NCI-H187 (cell line): ENCODE data around the gene SPAG9.
A peak's percentile ranks its signal among the peaks of the same experiment; 100 is the strongest.

Experiments
- DNase-seq, 2 experiments: peaks; one replicate each; lab custom pipeline; 2025; lab: John Stamatoyannopoulos, UW

The SPAG9 gene

GRCh38 chr17:50986989-50987660, 133.5 kb downstream of the SPAG9 start:
- DNase-seq = no peak

- DNase-seq = no peak
Measured at GRCh38 chr17:50981279-50981678, 139.4 kb downstream of the SPAG9 start.

- DNase-seq = no peak
Measured at GRCh38 chr17:50979524-50979927, 141.1 kb downstream of the SPAG9 start.

GRCh38 chr17:50977487-50978159, 143.0 kb downstream of the SPAG9 start:
- DNase-seq = no peak

GRCh38 chr17:50976951-50977472, 143.7 kb downstream of the SPAG9 start:
- DNase-seq = no peak

- no peak for DNase-seq
Measured at GRCh38 chr17:50973557-50974494, 146.8 kb downstream of the SPAG9 start.

GRCh38 chr17:50972577-50972976, 148.1 kb downstream of the SPAG9 start:
- DNase-seq = peak in 1 of 2 experiments; percentile 45

- DNase-seq = no peak
Measured at GRCh38 chr17:50967795-50968194, 152.9 kb downstream of the SPAG9 start.

GRCh38 chr17:50966163-50966666, 154.5 kb downstream of the SPAG9 start:
- no peak for DNase-seq

- DNase-seq = no peak
Measured at GRCh38 chr17:50963139-50963538, 157.5 kb downstream of the SPAG9 start.

GRCh38 chr17:50961282-50962220, 159.1 kb downstream of the SPAG9 start:
- no peak for DNase-seq

GRCh38 chr17:50959341-50959740, 161.3 kb downstream of the SPAG9 start:
- no peak for DNase-seq

- no peak for DNase-seq
Measured at GRCh38 chr17:50957600-50958575, 162.8 kb downstream of the SPAG9 start.

- DNase-seq = peak; percentile 27 to 52
Measured at GRCh38 chr17:50956750-50957523, 163.7 kb downstream of the SPAG9 start.

GRCh38 chr17:50956409-50956749, 164.3 kb downstream of the SPAG9 start:
- DNase-seq = no peak

- no peak for DNase-seq
Measured at GRCh38 chr17:50955667-50956120, 165.0 kb downstream of the SPAG9 start.

GRCh38 chr17:50955160-50955559, 165.5 kb downstream of the SPAG9 start:
- DNase-seq = no peak

GRCh38 chr17:50954641-50955121, 166.0 kb downstream of the SPAG9 start:
- no peak for DNase-seq
